ENCODE data around the gene AKNA.

DNA sequence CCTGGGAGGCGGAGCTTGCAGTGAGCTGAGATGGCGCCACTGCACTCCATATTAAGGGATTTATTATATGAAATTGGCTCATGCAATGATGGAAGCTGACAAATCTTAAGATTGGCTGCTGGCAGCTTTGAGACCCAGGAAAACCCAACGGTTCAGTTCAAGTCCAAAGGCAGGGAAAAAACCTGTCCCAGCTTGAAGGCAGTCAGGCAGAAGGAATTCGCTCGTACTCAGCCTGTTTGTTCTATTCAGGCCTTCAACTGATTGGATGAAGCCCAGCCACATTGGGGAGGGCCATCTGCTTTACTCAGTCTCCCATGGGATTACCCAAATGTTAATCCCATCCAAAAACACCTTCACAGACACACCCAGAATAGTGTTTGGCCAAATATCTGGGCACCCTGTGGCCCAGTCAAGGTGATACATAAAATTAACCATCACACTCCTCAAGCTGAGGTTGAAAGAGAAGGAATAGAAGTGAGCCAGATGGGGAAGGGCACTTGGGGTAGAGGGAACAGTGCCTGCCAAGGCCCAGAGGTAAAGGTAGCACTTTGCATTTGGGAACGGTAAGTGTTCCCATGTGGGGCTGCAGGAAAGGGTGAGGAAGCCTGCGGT, 73.4 kb downstream of the AKNA start:
- TF ChIP-seq CTCF (IDR thresholded peaks at IDR 0.05), result no peak
- TF ChIP-seq POLR2AphosphoS5 (IDR thresholded peaks at IDR 0.05), result no peak
